Esophagus muscularis mucosa (tissue), 4 donors: ENCODE data around the gene NAV2.

Experiments used
- CTCF ChIP-seq, 3 experiments: fragments of 200-600 bp in 2 of 3; fragments of 450-650 bp in 1 of 3; sonication (generic) in 2 of 3; IDR thresholded peaks; one replicate each; pipeline ENCODE4 v1.5.1; 2017 to 2019; ENCODE audit warnings: antibody characterized with exemption in 3 of 3, mild to moderate bottlenecking in 2 of 3, moderate library complexity in 1 of 3
- EP300 ChIP-seq: sonication (generic); formaldehyde crosslinking; IDR thresholded peaks from one replicate; pipeline ENCODE4 v1.6.1; 2017; ENCODE audit warnings: antibody characterized with exemption
- POLR2A ChIP-seq: fragments of 450-650 bp; IDR thresholded peaks from one replicate; pipeline ENCODE4 v1.6.1; 2017; ENCODE audit warnings: antibody characterized with exemption, moderate library complexity, mild to moderate bottlenecking, low read depth

GRCh38 chr11:20025332-20025840, 312.7 kb downstream of the NAV2 start:
- TF ChIP-seq CTCF (IDR thresholded peaks at IDR 0.05) (no peak), EP300 (no peak), POLR2A (no peak)
